Panc1 (cell line): ENCODE results near the gene AOAH.

Experiments used
- POLR2AphosphoS5 ChIP-seq: IDR thresholded peaks from 2 replicates; pipeline ENCODE4 v1.6.1; 2012; ENCODE audit warnings: mild to moderate bottlenecking, low read depth, low read length, moderate library complexity
- SIN3A ChIP-seq: IDR thresholded peaks from 2 replicates; pipeline ENCODE4 v1.6.1; 2012; ENCODE audit warnings: low read depth, mild to moderate bottlenecking, low read length, moderate library complexity, borderline replicate concordance; ENCODE audit not compliant: insufficient read depth
- TCF7L2 ChIP-seq: IDR thresholded peaks from 2 replicates; pipeline ENCODE4 v1.6.1; 2011; ENCODE audit warnings: mild to moderate bottlenecking, low read depth, low read length, inconsistent platforms
- TF ChIP-seq, protein P1 (sequence below): fragments of 450-650 bp; IDR thresholded peaks from 2 replicates; pipeline ENCODE4 v1.5.1; 2017; ENCODE audit warnings: mild to moderate bottlenecking
- TF ChIP-seq, protein P2 (sequence below), 2 experiments: IDR thresholded peaks; 2 replicates each; pipeline ENCODE4 v1.6.1; 2011 to 2012; ENCODE audit warnings: low read depth in 2 of 2, control low read depth in 1 of 2, low read length in 1 of 2, mild to moderate bottlenecking in 1 of 2, moderate library complexity in 1 of 2; ENCODE audit not compliant: insufficient read depth in 1 of 2

DNA sequence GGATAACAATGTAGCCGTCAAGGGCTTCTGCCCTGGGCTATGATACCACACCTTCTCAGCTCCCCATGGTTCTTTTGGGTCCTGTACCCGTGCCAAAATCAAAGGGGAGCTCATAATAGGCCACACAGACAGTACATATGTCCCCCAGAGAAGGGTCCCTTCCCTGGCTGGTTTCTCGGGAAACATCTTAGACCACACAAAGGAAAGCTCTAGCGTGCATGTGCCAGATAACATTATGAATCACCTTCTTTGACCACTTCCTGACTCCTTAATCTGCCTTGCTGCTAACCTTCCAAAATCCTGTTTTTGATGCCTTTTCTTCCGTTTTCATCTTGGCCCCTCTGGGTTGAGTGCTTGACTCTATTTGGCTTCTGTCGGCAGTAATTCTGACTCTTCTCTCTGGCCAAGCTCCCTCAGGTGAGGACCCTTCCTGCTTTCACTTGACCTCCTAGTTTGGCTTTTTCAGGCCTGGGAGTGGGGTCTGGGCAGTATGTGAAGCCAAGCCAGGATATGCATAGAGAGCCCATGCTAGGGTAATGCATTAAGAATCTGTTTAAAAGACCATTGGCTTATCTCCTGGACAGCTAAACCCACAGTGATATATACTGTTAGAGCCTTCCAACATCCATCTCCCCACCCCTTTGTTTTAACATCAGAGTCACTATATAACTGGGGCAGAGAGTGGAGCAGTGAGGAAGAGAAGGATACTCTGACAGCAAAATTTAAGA, 249.8 kb downstream of the AOAH start:
- TF ChIP-seq, protein P1, sequence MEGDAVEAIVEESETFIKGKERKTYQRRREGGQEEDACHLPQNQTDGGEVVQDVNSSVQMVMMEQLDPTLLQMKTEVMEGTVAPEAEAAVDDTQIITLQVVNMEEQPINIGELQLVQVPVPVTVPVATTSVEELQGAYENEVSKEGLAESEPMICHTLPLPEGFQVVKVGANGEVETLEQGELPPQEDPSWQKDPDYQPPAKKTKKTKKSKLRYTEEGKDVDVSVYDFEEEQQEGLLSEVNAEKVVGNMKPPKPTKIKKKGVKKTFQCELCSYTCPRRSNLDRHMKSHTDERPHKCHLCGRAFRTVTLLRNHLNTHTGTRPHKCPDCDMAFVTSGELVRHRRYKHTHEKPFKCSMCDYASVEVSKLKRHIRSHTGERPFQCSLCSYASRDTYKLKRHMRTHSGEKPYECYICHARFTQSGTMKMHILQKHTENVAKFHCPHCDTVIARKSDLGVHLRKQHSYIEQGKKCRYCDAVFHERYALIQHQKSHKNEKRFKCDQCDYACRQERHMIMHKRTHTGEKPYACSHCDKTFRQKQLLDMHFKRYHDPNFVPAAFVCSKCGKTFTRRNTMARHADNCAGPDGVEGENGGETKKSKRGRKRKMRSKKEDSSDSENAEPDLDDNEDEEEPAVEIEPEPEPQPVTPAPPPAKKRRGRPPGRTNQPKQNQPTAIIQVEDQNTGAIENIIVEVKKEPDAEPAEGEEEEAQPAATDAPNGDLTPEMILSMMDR: no peak
- TF ChIP-seq, protein P2, sequence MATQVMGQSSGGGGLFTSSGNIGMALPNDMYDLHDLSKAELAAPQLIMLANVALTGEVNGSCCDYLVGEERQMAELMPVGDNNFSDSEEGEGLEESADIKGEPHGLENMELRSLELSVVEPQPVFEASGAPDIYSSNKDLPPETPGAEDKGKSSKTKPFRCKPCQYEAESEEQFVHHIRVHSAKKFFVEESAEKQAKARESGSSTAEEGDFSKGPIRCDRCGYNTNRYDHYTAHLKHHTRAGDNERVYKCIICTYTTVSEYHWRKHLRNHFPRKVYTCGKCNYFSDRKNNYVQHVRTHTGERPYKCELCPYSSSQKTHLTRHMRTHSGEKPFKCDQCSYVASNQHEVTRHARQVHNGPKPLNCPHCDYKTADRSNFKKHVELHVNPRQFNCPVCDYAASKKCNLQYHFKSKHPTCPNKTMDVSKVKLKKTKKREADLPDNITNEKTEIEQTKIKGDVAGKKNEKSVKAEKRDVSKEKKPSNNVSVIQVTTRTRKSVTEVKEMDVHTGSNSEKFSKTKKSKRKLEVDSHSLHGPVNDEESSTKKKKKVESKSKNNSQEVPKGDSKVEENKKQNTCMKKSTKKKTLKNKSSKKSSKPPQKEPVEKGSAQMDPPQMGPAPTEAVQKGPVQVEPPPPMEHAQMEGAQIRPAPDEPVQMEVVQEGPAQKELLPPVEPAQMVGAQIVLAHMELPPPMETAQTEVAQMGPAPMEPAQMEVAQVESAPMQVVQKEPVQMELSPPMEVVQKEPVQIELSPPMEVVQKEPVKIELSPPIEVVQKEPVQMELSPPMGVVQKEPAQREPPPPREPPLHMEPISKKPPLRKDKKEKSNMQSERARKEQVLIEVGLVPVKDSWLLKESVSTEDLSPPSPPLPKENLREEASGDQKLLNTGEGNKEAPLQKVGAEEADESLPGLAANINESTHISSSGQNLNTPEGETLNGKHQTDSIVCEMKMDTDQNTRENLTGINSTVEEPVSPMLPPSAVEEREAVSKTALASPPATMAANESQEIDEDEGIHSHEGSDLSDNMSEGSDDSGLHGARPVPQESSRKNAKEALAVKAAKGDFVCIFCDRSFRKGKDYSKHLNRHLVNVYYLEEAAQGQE (IDR thresholded peaks at IDR 0.05; ENCODE audit: insufficient read depth in 1 of 2, low read depth in 2 of 2, low read length in 1 of 2): no peak
- TF ChIP-seq POLR2AphosphoS5 (no peak), SIN3A (no peak), TCF7L2 (no peak)
